MM.1S (cell line): ENCODE results near the gene COQ8A.

Source experiments
- DNase-seq: peaks from one replicate; pipeline ENCODE4 v3.0.0-alpha.2; 2015
- H2AFZ ChIP-seq: fragments of 300-600 bp; sonication (generic); 2 replicates; pipeline ENCODE4 v1.6.0; 2016; ENCODE audit warnings: antibody characterized with exemption, low read length
- H3F3A ChIP-seq: fragments of 300-600 bp; sonication (generic); 2 replicates; pipeline ENCODE4 v1.6.1; 2016; ENCODE audit warnings: mild to moderate bottlenecking, antibody characterized with exemption, low read length, moderate library complexity, mixed read lengths; ENCODE audit not compliant: insufficient read depth
- H3K27ac ChIP-seq: fragments of 300-600 bp; sonication (generic); 2 replicates; pipeline ENCODE4 v1.5.1; 2016; ENCODE audit warnings: mild to moderate bottlenecking, low read length
- H3K27me3 ChIP-seq: fragments of 300-600 bp; sonication (generic); replicated peaks from 2 replicates; pipeline ENCODE4 v1.6.0; 2016; ENCODE audit warnings: low read length; ENCODE audit not compliant: insufficient read depth
- H3K36me3 ChIP-seq: fragments of 300-600 bp; sonication (generic); replicated peaks from 2 replicates; pipeline ENCODE4 v1.6.1; 2016; ENCODE audit warnings: mild to moderate bottlenecking, low read length, mixed read lengths; ENCODE audit not compliant: insufficient read depth
- H3K4me1 ChIP-seq: fragments of 300-600 bp; sonication (generic); 2 replicates; pipeline ENCODE4 v1.6.1; 2016; ENCODE audit warnings: low read length, mixed read lengths
- H3K4me2 ChIP-seq: fragments of 300-600 bp; sonication (generic); 2 replicates; pipeline ENCODE4 v1.6.0; 2016; ENCODE audit warnings: low read depth, low read length
- H3K4me3 ChIP-seq: fragments of 300-600 bp; sonication (generic); 2 replicates; pipeline ENCODE4 v1.5.1; 2016; ENCODE audit warnings: low read length, mixed read lengths
- H3K79me2 ChIP-seq: fragments of 300-600 bp; sonication (generic); 2 replicates; pipeline ENCODE4 v1.6.1; 2016; ENCODE audit warnings: mixed run types, low read length, mixed read lengths
- H3K9ac ChIP-seq: fragments of 300-600 bp; sonication (generic); 2 replicates; pipeline ENCODE4 v1.6.1; 2016; ENCODE audit warnings: low read length, mixed read lengths
- H3K9me2 ChIP-seq: fragments of 300-600 bp; sonication (generic); replicated peaks from 2 replicates; pipeline ENCODE4 v1.6.1; 2016; ENCODE audit warnings: mild to moderate bottlenecking, low read length, mixed read lengths; ENCODE audit not compliant: insufficient read depth
- H3K9me3 ChIP-seq: fragments of 300-600 bp; sonication (generic); replicated peaks from 2 replicates; pipeline ENCODE4 v1.6.1; 2016; ENCODE audit warnings: mild to moderate bottlenecking, low read length, mixed read lengths; ENCODE audit not compliant: insufficient read depth
- H4K20me1 ChIP-seq: fragments of 300-600 bp; sonication (generic); 2 replicates; pipeline ENCODE4 v1.6.1; 2016; ENCODE audit warnings: mild to moderate bottlenecking, low read length, moderate library complexity, mixed read lengths; ENCODE audit not compliant: insufficient read depth
- CTCF ChIP-seq: fragments of 300-600 bp; sonication (generic); IDR thresholded peaks from 2 replicates; pipeline ENCODE4 v1.5.1; 2016; ENCODE audit warnings: antibody characterized with exemption, low read length, mixed read lengths
- EZH2 ChIP-seq: fragments of 300-600 bp; sonication (generic); optimal IDR thresholded peaks from 2 replicates; pipeline ENCODE3; 2017; ENCODE audit warnings: low read depth, mild to moderate bottlenecking, antibody characterized with exemption, low read length, mixed read lengths
- EZH2phosphoT487 ChIP-seq: fragments of 300-600 bp; sonication (generic); IDR thresholded peaks from 2 replicates; pipeline ENCODE4 v1.6.1; 2018; ENCODE audit warnings: antibody characterized with exemption, low read length

COQ8A gene

GRCh38 chr1:226902601-226903000 lies 37.5 kb upstream of the COQ8A start:
- Histone ChIP-seq H3K4me1 (peaks cover 38% of the 10 kb centered on the region), H3K36me3 (no peaks in the 10 kb centered on the region), H3K79me2 (no peaks in the 10 kb centered on the region), H2AFZ (no peak overlapping the region), H3K27ac (no peak overlapping the region), H4K20me1 (no peaks in the 10 kb centered on the region), H3F3A (peaks cover 11% of the 10 kb centered on the region), H3K9me2 (no peaks in the 10 kb centered on the region), H3K9me3 (no peaks in the 10 kb centered on the region), H3K9ac (no peak overlapping the region), H3K27me3 (no peaks in the 10 kb centered on the region), H3K4me2 (no peak overlapping the region), H3K4me3 (no peak overlapping the region)
- TF ChIP-seq CTCF, result no peak
- no peak for TF ChIP-seq EZH2
- no peak for TF ChIP-seq EZH2phosphoT487
- no peak for DNase-seq

- Histone ChIP-seq H4K20me1 (no peaks in the 10 kb centered on the region), H3K4me3 (no peak overlapping the region), H3K9me3 (no peaks in the 10 kb centered on the region), H3F3A (peaks cover 7% of the 10 kb centered on the region), H3K27me3 (no peaks in the 10 kb centered on the region), H3K9ac (no peak overlapping the region), H3K79me2 (no peaks in the 10 kb centered on the region), H2AFZ (no peak overlapping the region), H3K4me2 (no peak overlapping the region), H3K9me2 (no peaks in the 10 kb centered on the region), H3K36me3 (no peaks in the 10 kb centered on the region), H3K4me1 (peaks cover 35% of the 10 kb centered on the region), H3K27ac (no peak overlapping the region)
- no peak for DNase-seq
- TF ChIP-seq CTCF (no peak), EZH2 (no peak), EZH2phosphoT487 (no peak)
Observed at GRCh38 chr1:226903819-226904716, 36.0 kb upstream of the COQ8A start.

GRCh38 chr1:226904772-226905171 lies 35.3 kb upstream of the COQ8A start:
- DNase-seq, result no peak
- H3F3A ChIP-seq, result peaks cover 5% of the 10 kb centered on the region; the same call in 1 of the 2 replicates
- no peak overlapping the region for H3K4me3 ChIP-seq
- no peaks in the 10 kb centered on the region for H3K79me2 ChIP-seq
- no peaks in the 10 kb centered on the region for H3K9me3 ChIP-seq
- H3K9me2 ChIP-seq, result no peaks in the 10 kb centered on the region
- no peak overlapping the region for H3K9ac ChIP-seq
- H4K20me1 ChIP-seq, result no peaks in the 10 kb centered on the region
- no peaks in the 10 kb centered on the region for H3K27me3 ChIP-seq
- peaks cover 28% of the 10 kb centered on the region for H3K4me1 ChIP-seq
- no peak overlapping the region for H3K27ac ChIP-seq
- no peak for TF ChIP-seq EZH2phosphoT487
- no peak for TF ChIP-seq CTCF
- TF ChIP-seq EZH2, result no peak
- H3K4me2 ChIP-seq, result no peak overlapping the region
- H2AFZ ChIP-seq, result no peak overlapping the region
- H3K36me3 ChIP-seq, result no peaks in the 10 kb centered on the region
